Retinal pigment epithelial cell (primary cell): ENCODE measurements around the gene NARF.

ENCODE experiments used
- DNase-seq: peaks from one replicate; pipeline ENCODE4 v3.0.0-alpha.2; 2010; ENCODE audit warnings: low read depth
- H3K4me3 ChIP-seq: 2 replicates; pipeline ENCODE4 v1.5.1; 2011; ENCODE audit warnings: mild to moderate bottlenecking, low read length, control low read depth, moderate library complexity
- CTCF ChIP-seq: conservative IDR thresholded peaks from 2 replicates; pipeline ENCODE4 v1.5.1; 2011; ENCODE audit warnings: low read depth, low read length, control low read depth, inconsistent platforms

The NARF gene

GRCh38 chr17:82489851-82490511, 31.4 kb downstream of the NARF start:
- no peak for DNase-seq
- no peak for TF ChIP-seq CTCF
- H3K4me3 ChIP-seq = no peak overlapping the region

- no peak for TF ChIP-seq CTCF
- no peak for DNase-seq
- no peak overlapping the region for H3K4me3 ChIP-seq
These were observed 32.1 kb downstream of the NARF start for GRCh38 chr17:82490512-82491195.

GRCh38 chr17:82491196-82491530, 32.6 kb downstream of the NARF start:
- no peak for DNase-seq
- no peak for TF ChIP-seq CTCF
- H3K4me3 ChIP-seq = no peak overlapping the region

GRCh38 chr17:82491533-82491932, 33.0 kb downstream of the NARF start:
- H3K4me3 ChIP-seq = no peak overlapping the region
- no peak for DNase-seq

GRCh38 chr17:82492643-82493225, 34.2 kb downstream of the NARF start:
- DNase-seq = peak; percentile 75
- no peak for TF ChIP-seq CTCF
- no peak overlapping the region for H3K4me3 ChIP-seq

More at GRCh38 chr17:82491533-82491932, 33.0 kb downstream of the NARF start:
- TF ChIP-seq CTCF = no peak

- DNase-seq = no peak
- H3K4me3 ChIP-seq = no peak overlapping the region
- TF ChIP-seq CTCF = no peak
These were observed 34.8 kb downstream of the NARF start for GRCh38 chr17:82493226-82493781.
